ENCODE data around the gene SLC4A4.

The SLC4A4 gene

DNA sequence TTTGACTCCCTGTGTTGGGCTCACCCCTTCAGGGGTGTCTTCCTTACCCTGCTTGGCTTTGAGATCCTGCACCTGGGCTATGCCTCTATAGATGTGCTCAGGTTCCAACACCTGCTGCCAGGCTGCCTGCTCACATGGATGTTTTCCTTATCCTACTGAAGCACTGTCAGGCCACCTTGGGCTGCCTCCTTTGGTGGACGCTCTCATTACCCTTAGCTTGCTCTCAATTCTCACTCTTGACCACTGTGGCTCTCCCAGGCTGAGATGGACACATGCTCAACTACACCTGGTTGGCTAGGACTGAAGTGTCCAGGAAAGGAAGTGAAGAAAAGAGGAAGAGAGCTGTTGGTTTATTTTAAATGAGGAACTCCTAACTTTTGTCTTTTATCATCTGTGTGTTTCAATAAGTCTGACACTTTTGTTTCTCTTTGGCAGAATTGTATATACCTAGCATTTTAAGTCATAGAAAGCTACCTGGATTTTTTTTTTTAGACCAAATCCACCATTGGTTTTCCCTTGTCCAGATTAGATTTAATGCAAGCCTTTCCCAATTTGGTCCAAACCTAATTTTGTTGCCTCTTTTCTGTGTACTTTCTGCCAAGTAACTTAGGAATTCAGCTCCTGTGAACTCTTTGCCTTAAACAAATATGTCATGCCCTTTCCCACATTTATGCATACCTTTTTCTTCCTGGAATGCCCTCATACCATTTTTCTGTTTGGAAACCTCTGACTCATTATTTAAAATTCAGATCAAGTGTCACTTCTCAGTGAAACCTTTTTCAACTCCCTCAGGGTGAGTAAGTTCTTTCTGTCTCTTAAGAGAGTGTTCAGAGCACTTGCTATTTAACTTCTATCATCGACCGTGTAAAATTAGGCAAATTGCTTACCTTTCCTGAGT is 269.2 kb downstream of the SLC4A4 start:
- FAIRE-seq, result no peak

DNA sequence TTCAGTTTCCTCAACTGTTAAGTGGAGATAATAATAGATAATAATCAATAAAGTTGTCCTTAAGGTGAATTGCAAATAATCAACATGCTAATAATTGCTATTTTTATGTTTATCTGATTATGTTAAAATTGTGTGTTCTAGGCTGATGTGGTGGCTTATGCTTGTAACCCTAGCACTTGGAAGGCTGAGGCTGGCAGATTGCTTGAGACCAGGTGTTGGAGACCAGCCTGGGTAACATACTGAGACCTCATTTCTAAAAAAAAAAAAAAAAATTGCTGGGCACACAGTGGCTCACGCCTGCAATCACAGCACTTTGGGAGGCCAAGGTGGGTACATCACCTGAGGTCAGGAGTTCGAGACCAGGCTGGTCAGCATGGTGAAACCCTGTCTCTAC is 269.9 kb downstream of the SLC4A4 start:
- FAIRE-seq, result no peak

DNA sequence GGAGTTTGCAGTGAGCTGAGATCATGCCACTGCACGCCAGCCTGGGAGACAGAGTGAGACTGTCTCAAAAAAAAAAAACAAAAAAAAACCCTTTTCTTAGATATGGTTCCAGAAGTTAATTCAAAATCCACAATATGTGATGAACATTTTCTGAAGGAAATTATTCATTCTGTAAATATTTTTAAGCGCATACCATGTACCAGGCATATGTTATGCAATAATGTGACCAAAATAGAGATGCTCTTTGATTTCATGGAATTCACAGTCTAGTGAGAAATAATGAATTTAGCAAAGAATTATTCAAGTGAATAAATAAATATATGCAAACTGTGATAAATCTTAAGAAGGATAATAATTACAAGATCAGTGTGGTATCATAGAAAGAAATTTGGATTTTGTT is 270.3 kb downstream of the SLC4A4 start:
- FAIRE-seq, result no peak

DNA sequence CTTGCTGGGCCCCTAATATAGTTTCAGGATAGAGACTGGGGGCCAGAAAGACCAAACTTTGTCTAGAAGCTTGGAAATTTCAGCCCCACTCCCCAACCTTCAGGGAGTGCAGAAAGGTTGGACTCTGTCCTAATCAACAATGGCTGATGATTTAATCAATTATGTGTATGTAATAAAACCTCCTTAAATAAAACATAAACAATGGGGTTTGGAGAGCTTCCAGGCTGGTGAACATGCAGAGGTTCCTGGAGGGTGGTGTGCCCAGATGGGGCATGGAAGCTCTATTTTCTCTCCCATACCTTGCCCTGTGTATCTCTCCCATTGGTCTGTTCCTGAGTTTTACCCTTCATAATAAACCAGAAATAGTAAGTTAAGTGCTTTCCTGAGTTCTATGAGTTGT is 270.8 kb downstream of the SLC4A4 start:
- FAIRE-seq, result no peak

DNA sequence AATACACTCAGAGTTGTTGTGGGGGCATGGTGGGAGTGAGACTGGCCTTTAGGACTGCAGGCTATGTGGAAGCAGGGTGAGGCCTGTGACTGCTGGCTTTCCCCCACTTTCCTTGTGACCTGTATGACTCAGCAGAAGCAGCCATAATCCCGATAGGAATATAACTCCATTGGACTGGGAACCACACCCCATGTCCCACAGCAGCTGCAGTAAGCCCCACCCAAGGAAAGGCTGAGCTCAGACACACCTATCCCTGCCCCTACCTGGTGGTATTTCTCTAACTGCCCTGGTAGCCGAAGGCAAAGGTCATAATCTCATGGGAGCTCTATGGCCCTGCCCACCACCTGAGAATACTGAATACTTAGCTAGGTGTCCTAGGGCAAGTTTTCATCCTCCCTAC is 275.8 kb downstream of the SLC4A4 start:
- no peak for FAIRE-seq

DNA sequence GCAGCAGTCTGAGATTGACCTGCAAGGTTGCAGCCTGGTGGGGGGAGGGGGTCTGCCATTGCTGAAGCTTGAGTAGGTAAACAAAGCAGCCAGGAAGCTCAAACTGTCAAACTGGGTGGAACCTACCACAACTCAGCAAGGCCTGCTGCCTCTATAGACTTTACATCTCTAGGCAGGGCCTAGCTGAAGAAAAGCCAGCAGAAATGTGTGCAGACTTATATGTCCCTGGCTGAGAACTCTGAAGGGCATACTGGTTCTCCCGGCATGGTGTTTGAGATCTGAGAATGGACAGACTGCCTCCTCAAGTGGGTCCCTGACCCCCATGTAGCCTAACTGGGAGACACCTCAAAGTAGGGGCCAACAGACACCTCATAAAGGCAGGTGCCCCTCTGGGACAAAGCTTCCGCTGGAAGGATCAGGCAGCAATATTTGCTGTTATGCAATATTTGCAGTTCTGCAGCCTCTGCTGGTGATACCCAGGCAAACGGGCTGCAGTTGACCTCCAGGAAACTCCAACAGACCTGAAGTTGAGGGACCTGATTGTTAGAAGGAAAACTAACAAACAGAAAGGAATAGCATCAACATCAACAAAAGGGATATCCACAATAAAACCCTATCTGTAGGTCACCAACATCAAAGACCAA is 277.5 kb downstream of the SLC4A4 start:
- no peak for FAIRE-seq

Data from TTC549 (cell line).